DOHH2 (cell line): ENCODE data around the gene DUS4L.

ENCODE experiments used
- H3F3A ChIP-seq: fragments of 200-600 bp; sonication (generic), shearing (Covaris generic); 2 replicates; pipeline ENCODE4 v1.6.0; 2016; ENCODE audit warnings: antibody characterized with exemption, mild to moderate bottlenecking; ENCODE audit not compliant: control insufficient read depth, insufficient read depth
- H3K27ac ChIP-seq: fragments of 200-600 bp; sonication (generic); 2 replicates; pipeline ENCODE4 v1.5.1; 2014; ENCODE audit warnings: low read depth, mild to moderate bottlenecking, low read length, moderate library complexity
- H3K27me3 ChIP-seq: fragments of 200-600 bp; sonication (generic); 2 replicates; pipeline ENCODE4 v1.6.1; 2014; ENCODE audit warnings: mild to moderate bottlenecking, low read length, mixed read lengths; ENCODE audit not compliant: control insufficient read depth
- H3K36me3 ChIP-seq: fragments of 200-600 bp; sonication (generic); 2 replicates; pipeline ENCODE4 v1.6.1; 2014; ENCODE audit warnings: mild to moderate bottlenecking, low read length, moderate library complexity, mixed read lengths; ENCODE audit not compliant: control insufficient read depth
- H3K4me1 ChIP-seq: fragments of 200-600 bp; sonication (generic); 2 replicates; pipeline ENCODE4 v1.6.1; 2014; ENCODE audit warnings: mild to moderate bottlenecking, low read length, mixed read lengths; ENCODE audit not compliant: control insufficient read depth
- H3K4me2 ChIP-seq: fragments of 200-600 bp; sonication (generic); 2 replicates; pipeline ENCODE4 v1.6.0; 2014; ENCODE audit warnings: mild to moderate bottlenecking, low read length, moderate library complexity
- H3K4me3 ChIP-seq: fragments of 200-600 bp; sonication (generic); 2 replicates; pipeline ENCODE4 v1.5.1; 2014; ENCODE audit warnings: mild to moderate bottlenecking, low read length, mixed read lengths
- H3K79me2 ChIP-seq: fragments of 200-600 bp; sonication (generic); 2 replicates; pipeline ENCODE4 v1.6.1; 2014; ENCODE audit warnings: mild to moderate bottlenecking, low read length, mixed read lengths; ENCODE audit not compliant: control insufficient read depth
- H3K9me2 ChIP-seq: fragments of 200-600 bp; sonication (generic); replicated peaks from 2 replicates; pipeline ENCODE4 v1.6.1; 2014; ENCODE audit warnings: mild to moderate bottlenecking, low read length, mixed read lengths; ENCODE audit not compliant: control insufficient read depth
- H3K9me3 ChIP-seq: fragments of 200-600 bp; sonication (generic); 2 replicates; pipeline ENCODE4 v1.6.1; 2014; ENCODE audit warnings: antibody characterized with exemption, low read length, mixed read lengths; ENCODE audit not compliant: control insufficient read depth, insufficient read depth
- H4K20me1 ChIP-seq: fragments of 200-600 bp; sonication (generic); 2 replicates; pipeline ENCODE4 v1.6.0; 2014; ENCODE audit warnings: low read depth, mild to moderate bottlenecking, antibody characterized with exemption, low read length, moderate library complexity; ENCODE audit not compliant: control insufficient read depth, insufficient read depth
- CTCF ChIP-seq: fragments of 200-600 bp; sonication (generic); IDR thresholded peaks from one replicate; pipeline ENCODE4 v1.5.1; 2014; ENCODE audit warnings: antibody characterized with exemption, mild to moderate bottlenecking, low read depth, low read length; ENCODE audit not compliant: poor library complexity, severe bottlenecking
- EZH2phosphoT487 ChIP-seq: fragments of 200-600 bp; sonication (generic); IDR thresholded peaks from 2 replicates; pipeline ENCODE4 v1.6.1; 2017; ENCODE audit warnings: borderline replicate concordance, mild to moderate bottlenecking, antibody characterized with exemption, low read length, moderate library complexity, mixed read lengths

Gene DUS4L

GRCh38 chr7:107599262-107599661 lies 35.5 kb downstream of the DUS4L start:
- Histone ChIP-seq H4K20me1 (no peaks in the 10 kb centered on the region), H3K36me3 (peaks cover 37% of the 10 kb centered on the region), H3K4me3 (no peak overlapping the region), H3K27ac (no peak overlapping the region), H3K4me1 (no peaks in the 10 kb centered on the region), H3K9me3 (no peaks in the 10 kb centered on the region), H3K4me2 (no peak overlapping the region), H3F3A (0 out of 2 replicates have a peak, but pooled peaks cover 3% of the 10 kb centered on the region), H3K27me3 (no peaks in the 10 kb centered on the region), H3K9me2 (no peaks in the 10 kb centered on the region), H3K79me2 (no peaks in the 10 kb centered on the region)
- no peak for TF ChIP-seq EZH2phosphoT487
- no peak for TF ChIP-seq CTCF

GRCh38 chr7:107600816-107601215 lies 37.0 kb downstream of the DUS4L start:
- Histone ChIP-seq H4K20me1 (no peaks in the 10 kb centered on the region), H3K9me2 (no peaks in the 10 kb centered on the region), H3K27me3 (no peaks in the 10 kb centered on the region), H3K79me2 (no peaks in the 10 kb centered on the region), H3K27ac (no peak overlapping the region), H3K4me1 (no peaks in the 10 kb centered on the region), H3K36me3 (peaks cover 27% of the 10 kb centered on the region), H3F3A (0 out of 2 replicates have a peak, but pooled peaks cover 3% of the 10 kb centered on the region), H3K9me3 (no peaks in the 10 kb centered on the region), H3K4me2 (no peak overlapping the region), H3K4me3 (no peak overlapping the region)
- TF ChIP-seq CTCF = no peak
- no peak for TF ChIP-seq EZH2phosphoT487

GRCh38 chr7:107605218-107605815 lies 41.5 kb downstream of the DUS4L start:
- no peak overlapping the region for H3K4me2 ChIP-seq

More at GRCh38 chr7:107605218-107605815, 41.5 kb downstream of the DUS4L start:
- H3K79me2 ChIP-seq = no peaks in the 10 kb centered on the region
- TF ChIP-seq CTCF = no peak
- no peak for TF ChIP-seq EZH2phosphoT487
- no peaks in the 10 kb centered on the region for H3K9me3 ChIP-seq
- H3K4me3 ChIP-seq = no peak overlapping the region
- no peak overlapping the region for H3K27ac ChIP-seq
- H3K36me3 ChIP-seq = peaks cover 18% of the 10 kb centered on the region
- H3K9me2 ChIP-seq = no peaks in the 10 kb centered on the region
- H3K4me1 ChIP-seq = no peaks in the 10 kb centered on the region
- H3K27me3 ChIP-seq = no peaks in the 10 kb centered on the region
- no peaks in the 10 kb centered on the region for H3F3A ChIP-seq
- no peaks in the 10 kb centered on the region for H4K20me1 ChIP-seq
